Stomach smooth muscle (tissue), 2 donors: ENCODE data around the gene KRT35.

Experiments used
- H3K27ac ChIP-seq: one replicate; pipeline ENCODE4 v1.7.0; 2013; ENCODE audit warnings: mild to moderate bottlenecking, low read length, inconsistent platforms
- H3K27me3 ChIP-seq, 2 donors: one replicate each; pipeline ENCODE4 v1.7.0; 2013; ENCODE audit warnings: low read length in 2 of 2; ENCODE audit not compliant: insufficient read depth in 2 of 2, control insufficient read depth in 1 of 2
- H3K36me3 ChIP-seq, 2 donors: one replicate each; pipeline ENCODE4 v1.7.0; 2013; ENCODE audit warnings: low read length in 2 of 2; ENCODE audit not compliant: control insufficient read depth in 2 of 2, insufficient read depth in 2 of 2
- H3K4me1 ChIP-seq: one replicate; pipeline ENCODE4 v1.7.0; 2013; ENCODE audit warnings: low read length; ENCODE audit not compliant: control insufficient read depth, insufficient read depth
- H3K4me3 ChIP-seq, 2 donors: one replicate each; pipeline ENCODE4 v1.7.0; 2013; ENCODE audit warnings: low read length in 2 of 2
- H3K9ac ChIP-seq, 2 donors: one replicate each; pipeline ENCODE4 v1.7.0; 2013; ENCODE audit warnings: low read length in 2 of 2, mild to moderate bottlenecking in 1 of 2
- H3K9me3 ChIP-seq, 2 donors: one replicate each; pipeline ENCODE4 v1.7.0; 2013; ENCODE audit warnings: low read length in 2 of 2; ENCODE audit not compliant: control insufficient read depth in 2 of 2
- donor health status: healthy.
- donor health status: Pancreatic carcinoma.

The KRT35 gene

DNA sequence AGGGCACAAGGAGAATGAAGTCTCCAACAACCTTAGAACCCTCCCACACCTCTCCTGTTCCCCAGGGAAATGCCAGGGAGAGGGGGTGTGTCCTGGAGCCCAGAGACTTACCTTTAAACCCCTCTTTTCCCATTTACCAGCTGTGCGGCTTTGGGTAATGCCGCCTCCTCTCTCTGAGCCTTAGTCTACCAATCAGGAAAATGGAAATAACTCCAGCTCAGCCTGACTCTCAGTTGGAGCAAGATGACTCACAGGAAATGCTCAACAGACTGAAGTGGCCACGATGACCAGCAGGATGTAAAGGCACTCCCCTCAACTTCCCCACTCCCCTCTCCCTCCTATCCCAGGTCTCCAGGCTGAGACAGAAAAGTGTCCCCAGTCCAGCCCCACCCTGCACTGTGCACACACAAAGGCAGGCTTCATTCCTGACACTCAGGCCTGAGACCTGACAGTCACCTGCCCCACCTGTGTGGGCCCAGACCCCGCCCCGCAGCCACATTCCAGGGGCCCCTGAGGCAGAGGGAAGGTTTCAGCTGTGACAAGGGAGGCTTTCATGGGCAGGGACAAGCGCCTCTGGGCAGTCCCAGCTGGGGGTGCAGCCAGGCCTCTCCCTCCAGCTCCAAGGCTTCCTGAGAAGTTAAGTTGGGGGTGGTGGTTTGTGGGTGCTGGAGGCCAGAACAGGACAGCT lies 40.8 kb upstream of the KRT35 start:
- peaks cover 1 to 12% of the 10 kb centered on the region in 2 donors for H3K27me3 ChIP-seq
- no peak overlapping the region for H3K27ac ChIP-seq

DNA sequence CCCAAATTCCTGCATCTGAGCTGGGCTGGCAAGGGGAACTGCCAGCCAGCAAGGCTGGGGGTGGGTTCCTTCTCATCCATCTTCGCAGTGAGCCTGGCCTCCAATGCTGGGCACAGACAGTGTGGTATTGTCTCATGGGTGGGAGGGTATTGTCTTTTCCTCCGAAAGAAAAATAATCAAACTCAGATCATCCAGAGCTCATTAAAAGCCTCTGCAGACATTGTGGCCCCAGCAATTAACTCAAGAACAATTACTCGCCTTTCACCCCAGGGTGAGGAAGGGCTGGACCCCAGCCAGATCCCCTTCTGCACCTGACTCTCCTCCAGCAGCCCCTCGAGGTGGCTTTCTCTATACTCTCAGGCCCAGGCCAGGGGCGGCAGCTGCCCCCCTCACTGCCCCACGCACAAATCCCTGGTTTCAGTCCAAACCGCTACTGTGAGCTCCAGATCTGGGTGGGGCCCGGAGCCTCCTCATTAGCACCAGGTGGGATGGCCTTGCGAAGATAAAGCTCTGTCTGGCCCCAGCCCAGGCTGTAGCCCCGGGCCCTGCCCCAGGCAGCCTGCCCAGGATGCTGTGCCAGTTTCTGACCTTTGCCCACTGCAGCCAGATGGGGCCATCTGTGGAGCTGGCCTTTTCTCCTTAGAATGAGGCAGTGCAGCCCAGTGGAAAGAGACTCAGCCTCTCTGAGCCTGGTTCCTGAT lies 40.0 kb upstream of the KRT35 start:
- Histone ChIP-seq H3K36me3 (no peaks in the 10 kb centered on the region), H3K4me3 (no peak overlapping the region), H3K9me3 (no peaks in the 10 kb centered on the region), H3K4me1 (no peaks in the 10 kb centered on the region), H3K27me3 (peaks cover 0 to 14% of the 10 kb centered on the region in 2 donors), H3K27ac (no peak overlapping the region), H3K9ac (no peak overlapping the region)

More for the DNA sequence above, 40.8 kb upstream of the KRT35 start:
- Histone ChIP-seq H3K9ac (no peak overlapping the region), H3K9me3 (no peaks in the 10 kb centered on the region), H3K36me3 (no peaks in the 10 kb centered on the region), H3K4me3 (no peak overlapping the region), H3K4me1 (no peaks in the 10 kb centered on the region)

- Histone ChIP-seq H3K4me3 (no peak overlapping the region), H3K36me3 (no peaks in the 10 kb centered on the region), H3K4me1 (no peaks in the 10 kb centered on the region), H3K9me3 (no peaks in the 10 kb centered on the region), H3K9ac (no peak overlapping the region), H3K27ac (no peak overlapping the region), H3K27me3 (peaks cover 0 to 14% of the 10 kb centered on the region in 2 donors)
Measured at GRCh38 chr17:41519501-41520224, 38.7 kb upstream of the KRT35 start.

GRCh38 chr17:41518789-41519449 lies 38.0 kb upstream of the KRT35 start, which contains the start of gene KRT15:
Gene KRT15 (minus strand): TSS chr17:41518890. CDS start chr17:41518827, 63 bp downstream.
- Histone ChIP-seq H3K36me3 (no peaks in the 10 kb centered on the region), H3K27me3 (peaks cover 0 to 11% of the 10 kb centered on the region in 2 donors), H3K27ac (no peak within 1 kb of the TSS), H3K9ac (no peak within 1 kb of the TSS), H3K9me3 (no peaks in the 10 kb centered on the region), H3K4me1 (no peaks in the 10 kb centered on the region), H3K4me3 (no peak within 1 kb of the TSS)

GRCh38 chr17:41518031-41518430 lies 37.1 kb upstream of the KRT35 start:
- H3K4me1 ChIP-seq, result no peaks in the 10 kb centered on the region
- H3K4me3 ChIP-seq, result no peak overlapping the region
- H3K9ac ChIP-seq, result no peak overlapping the region
- no peaks in the 10 kb centered on the region for H3K9me3 ChIP-seq
- H3K36me3 ChIP-seq, result no peaks in the 10 kb centered on the region
- peaks cover 0 to 11% of the 10 kb centered on the region in 2 donors for H3K27me3 ChIP-seq
- H3K27ac ChIP-seq, result no peak overlapping the region

DNA sequence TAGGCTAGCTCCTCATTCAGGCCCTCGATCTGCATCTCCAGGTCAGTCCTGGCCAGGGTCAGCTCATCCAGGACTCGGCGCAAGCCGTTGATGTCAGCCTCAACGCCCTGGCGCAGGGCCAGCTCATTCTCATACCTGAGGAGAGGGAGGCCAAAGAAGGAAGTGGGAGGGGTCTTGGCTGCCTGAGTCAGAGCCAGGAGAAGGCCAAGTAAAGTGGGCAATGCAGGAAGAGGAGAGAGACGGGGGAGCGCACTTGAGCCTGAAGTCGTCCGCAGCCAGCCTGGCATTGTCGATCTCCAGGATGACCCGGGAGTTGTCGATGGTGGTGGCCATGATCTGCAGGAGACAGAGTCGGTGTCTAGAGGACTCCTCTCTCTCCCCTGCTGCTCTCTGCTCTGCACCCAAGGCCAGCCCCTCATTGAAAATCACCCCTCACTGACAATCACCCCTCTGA lies 35.9 kb upstream of the KRT35 start:
- H3K9me3 ChIP-seq, result no peaks in the 10 kb centered on the region
- no peaks in the 10 kb centered on the region for H3K36me3 ChIP-seq
- no peak overlapping the region for H3K9ac ChIP-seq
- no peak overlapping the region for H3K27ac ChIP-seq
- H3K27me3 ChIP-seq, result peaks cover 0 to 10% of the 10 kb centered on the region in 2 donors
- H3K4me1 ChIP-seq, result no peaks in the 10 kb centered on the region
- no peak overlapping the region for H3K4me3 ChIP-seq

DNA sequence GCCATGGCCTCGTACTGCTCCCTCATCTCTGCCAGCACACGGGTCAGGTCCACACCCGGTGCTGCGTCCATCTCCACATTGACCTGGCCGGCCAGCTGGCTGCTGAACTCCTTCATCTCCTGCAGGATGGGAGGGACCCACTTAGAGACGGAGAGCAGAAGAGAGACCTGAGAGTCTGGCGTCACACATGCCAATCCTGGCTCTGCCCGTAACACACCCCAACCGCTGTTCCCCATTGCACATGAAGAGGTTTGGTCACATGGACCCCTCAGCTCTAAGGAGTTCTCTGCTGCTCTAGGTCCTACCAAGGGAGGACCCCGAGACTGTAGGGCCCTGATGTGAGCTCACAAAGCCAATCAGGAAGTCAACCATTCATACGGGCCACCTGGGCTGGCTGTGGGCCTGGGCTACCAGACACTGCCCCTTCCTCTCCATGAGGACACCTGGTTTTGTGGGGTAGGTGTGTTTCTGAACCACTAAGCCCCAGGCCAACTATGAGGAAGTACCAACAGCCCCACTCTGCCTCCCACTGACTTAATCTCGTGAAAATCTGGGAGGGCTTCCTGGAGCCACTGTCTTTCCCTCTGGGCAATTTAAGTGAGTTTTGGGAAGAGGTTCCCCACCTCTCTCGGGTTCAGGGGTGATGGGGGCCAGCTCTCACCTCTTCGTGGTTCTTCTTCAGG lies 35.3 kb upstream of the KRT35 start:
- Histone ChIP-seq H3K27ac (no peak overlapping the region), H3K4me3 (no peak overlapping the region), H3K27me3 (peaks cover 0 to 9% of the 10 kb centered on the region in 2 donors), H3K9ac (no peak overlapping the region), H3K36me3 (no peaks in the 10 kb centered on the region), H3K4me1 (no peaks in the 10 kb centered on the region), H3K9me3 (no peaks in the 10 kb centered on the region)

DNA sequence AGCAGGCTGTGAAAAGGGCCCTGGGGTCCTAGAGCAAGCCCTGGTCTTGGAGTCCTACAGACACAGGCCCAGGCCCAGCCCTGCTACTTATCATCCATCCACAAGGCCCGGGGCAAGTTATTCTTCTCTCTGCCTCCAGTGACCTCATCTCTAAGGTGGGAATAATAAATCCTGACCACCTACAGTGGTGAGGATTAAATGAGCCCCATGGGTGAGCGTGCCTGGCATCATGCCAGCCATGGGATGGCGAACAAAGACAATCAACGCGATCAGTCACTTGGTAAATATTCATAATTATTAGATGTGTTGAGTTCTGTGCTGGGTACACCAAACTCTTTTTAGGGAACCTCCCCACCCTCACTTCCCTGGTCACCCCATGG lies 32.2 kb upstream of the KRT35 start:
- Histone ChIP-seq H3K36me3 (no peaks in the 10 kb centered on the region), H3K9me3 (no peaks in the 10 kb centered on the region), H3K4me3 (no peak overlapping the region), H3K4me1 (no peaks in the 10 kb centered on the region), H3K9ac (no peak overlapping the region), H3K27me3 (peaks cover 0 to 6% of the 10 kb centered on the region in 2 donors), H3K27ac (no peak overlapping the region)

- Histone ChIP-seq H3K4me3 (no peak overlapping the region), H3K36me3 (no peaks in the 10 kb centered on the region), H3K4me1 (no peaks in the 10 kb centered on the region), H3K27me3 (peaks cover 0 to 6% of the 10 kb centered on the region in 2 donors), H3K27ac (no peak overlapping the region), H3K9ac (no peak overlapping the region), H3K9me3 (no peaks in the 10 kb centered on the region)
Measured at GRCh38 chr17:41512546-41513167, 31.7 kb upstream of the KRT35 start.

GRCh38 chr17:41511716-41512115 lies 30.8 kb upstream of the KRT35 start:
- Histone ChIP-seq H3K4me1 (no peaks in the 10 kb centered on the region), H3K27me3 (peaks cover 0 to 3% of the 10 kb centered on the region in 2 donors), H3K27ac (no peak overlapping the region), H3K36me3 (no peaks in the 10 kb centered on the region), H3K4me3 (no peak overlapping the region), H3K9me3 (no peaks in the 10 kb centered on the region), H3K9ac (no peak overlapping the region)
